ENCODE data around the gene FAM120B.

The FAM120B gene

GRCh38 chr6:170265655-170266054 lies 40.9 kb upstream of the FAM120B start:
- no peaks in the 10 kb centered on the region; the same call in 1 of the 2 replicates for H4K20me1 ChIP-seq (ENCODE audit: insufficient read depth, low read length)
- H3K27ac ChIP-seq (ENCODE audit: low read length): no peak overlapping the region
- ATAC-seq (ENCODE audit: insufficient read depth, low read depth) (no peak), DNase-seq (no peak)
- TF ChIP-seq CTCF (IDR thresholded peaks at IDR 0.05; ENCODE audit: borderline replicate concordance, extremely low read depth, low read length, poor library complexity, severe bottlenecking) (no peak), EZH2 (IDR thresholded peaks at IDR 0.05; ENCODE audit: borderline replicate concordance, low read depth, low read length, severe bottlenecking) (no peak)
- H3K79me2 ChIP-seq (ENCODE audit: insufficient read depth, low read length): no peaks in the 10 kb centered on the region
- no peaks in the 10 kb centered on the region for H3K27me3 ChIP-seq (ENCODE audit: insufficient read depth, low read length, poor library complexity)
- H3K4me1 ChIP-seq (ENCODE audit: insufficient read depth, low read length): no peaks in the 10 kb centered on the region
- H3K9me3 ChIP-seq (ENCODE audit: insufficient read depth, low read length, severe bottlenecking): no peaks in the 10 kb centered on the region
- H3K4me2 ChIP-seq (ENCODE audit: insufficient read depth, low read length): no peak overlapping the region
- no peak overlapping the region for H3K4me3 ChIP-seq (ENCODE audit: low read depth in 1 of 2, low read length in 2 of 2)
- no peak overlapping the region for H3K9ac ChIP-seq (ENCODE audit: low read depth, low read length)
- no peak overlapping the region for H2AFZ ChIP-seq (ENCODE audit: low read depth, low read length)
- H3K36me3 ChIP-seq (ENCODE audit: insufficient read depth, low read length): no peaks in the 10 kb centered on the region

GRCh38 chr6:170266061-170266825 lies 40.3 kb upstream of the FAM120B start:
- no peak for ATAC-seq (ENCODE audit: insufficient read depth, low read depth)
- no peak for TF ChIP-seq EZH2 (IDR thresholded peaks at IDR 0.05; ENCODE audit: borderline replicate concordance, low read depth, low read length, severe bottlenecking)
- TF ChIP-seq CTCF (IDR thresholded peaks at IDR 0.05; ENCODE audit: borderline replicate concordance, extremely low read depth, low read length, poor library complexity, severe bottlenecking): no peak
- no peak overlapping the region for H2AFZ ChIP-seq (ENCODE audit: low read depth, low read length)
- DNase-seq: no peak
- H3K9ac ChIP-seq (ENCODE audit: low read depth, low read length): no peak overlapping the region
- no peak overlapping the region for H3K4me2 ChIP-seq (ENCODE audit: insufficient read depth, low read length)
- H3K9me3 ChIP-seq (ENCODE audit: insufficient read depth, low read length, severe bottlenecking): no peaks in the 10 kb centered on the region
- H3K4me1 ChIP-seq (ENCODE audit: insufficient read depth, low read length): peaks cover 5% of the 10 kb centered on the region
- H4K20me1 ChIP-seq (ENCODE audit: insufficient read depth, low read length): no peaks in the 10 kb centered on the region; the same call in 1 of the 2 replicates
- no peaks in the 10 kb centered on the region for H3K36me3 ChIP-seq (ENCODE audit: insufficient read depth, low read length)
- no peak overlapping the region for H3K4me3 ChIP-seq (ENCODE audit: low read depth in 1 of 2, low read length in 2 of 2)
- no peak overlapping the region for H3K27ac ChIP-seq (ENCODE audit: low read length)
- H3K27me3 ChIP-seq (ENCODE audit: insufficient read depth, low read length, poor library complexity): no peaks in the 10 kb centered on the region
- H3K79me2 ChIP-seq (ENCODE audit: insufficient read depth, low read length): no peaks in the 10 kb centered on the region

- H3K36me3 ChIP-seq (ENCODE audit: insufficient read depth, low read length): no peaks in the 10 kb centered on the region
- H3K9me3 ChIP-seq (ENCODE audit: insufficient read depth, low read length, severe bottlenecking): no peaks in the 10 kb centered on the region
- H3K27me3 ChIP-seq (ENCODE audit: insufficient read depth, low read length, poor library complexity): no peaks in the 10 kb centered on the region
- H3K4me3 ChIP-seq (ENCODE audit: low read depth in 1 of 2, low read length in 2 of 2): no peak overlapping the region
- H3K9ac ChIP-seq (ENCODE audit: low read depth, low read length): no peak overlapping the region
- H3K4me2 ChIP-seq (ENCODE audit: insufficient read depth, low read length): no peak overlapping the region
- ATAC-seq (ENCODE audit: insufficient read depth, low read depth) (no peak), DNase-seq (no peak)
- TF ChIP-seq EZH2 (IDR thresholded peaks at IDR 0.05; ENCODE audit: borderline replicate concordance, low read depth, low read length, severe bottlenecking): no peak
- TF ChIP-seq CTCF (IDR thresholded peaks at IDR 0.05; ENCODE audit: borderline replicate concordance, extremely low read depth, low read length, poor library complexity, severe bottlenecking): no peak
- H3K79me2 ChIP-seq (ENCODE audit: insufficient read depth, low read length): no peaks in the 10 kb centered on the region
- H2AFZ ChIP-seq (ENCODE audit: low read depth, low read length): no peak overlapping the region
- H3K27ac ChIP-seq (ENCODE audit: low read length): no peak overlapping the region
- H3K4me1 ChIP-seq (ENCODE audit: insufficient read depth, low read length): peaks cover 20% of the 10 kb centered on the region
- H4K20me1 ChIP-seq (ENCODE audit: insufficient read depth, low read length): no peaks in the 10 kb centered on the region; the same call in 1 of the 2 replicates
Measured at GRCh38 chr6:170267688-170268087, 38.9 kb upstream of the FAM120B start.
